Body of pancreas (tissue), 2 donors: ENCODE data around the gene ARHGAP12. TPM values are rescaled to one million over a fixed set of nuclear protein-coding genes. Genes with fewer than 3 reads are reported as not detected.

Source experiments
- small RNA-seq: library from RNA; depleted of rRNA; stranded (forward); fragments of <200 nt; gene quantifications from one replicate; pipeline ENCODE3, GENCODE V24; 2016
- total RNA-seq, 2 donors: library from RNA; depleted of rRNA; stranded (reverse); fragments of >200 nt; gene quantifications; one replicate each; pipeline ENCODE4 v1.1.0, GENCODE V29; 2016

ARHGAP12 gene
- total RNA-seq, 2 donors from 2014 or later = 34.3 to 39.4 TPM

Small RNA genes lying within 50 kb of the gene (small RNA-seq; reads per million reads assigned to genes)
- gene RF00019 = not detected

Other genes with a start within 250 kb of the ARHGAP12 start
- 10 to 100 TPM; 53.7 to 59.9 TPM for gene KIF5B, start 127.6 kb upstream of the ARHGAP12 start, total RNA-seq